LNCaP clone FGC (cell line): ENCODE data around the gene BEGAIN.

Experiments used
- DNase-seq: peaks from one replicate; pipeline ENCODE4 v3.0.0-alpha.2; 2011; ENCODE audit warnings: low read depth
- H3K4me3 ChIP-seq: 2 replicates; pipeline ENCODE4 v1.5.1; 2011; ENCODE audit warnings: mild to moderate bottlenecking, low read depth, low read length, control low read depth
- TF ChIP-seq, protein P1 (sequence below): IDR thresholded peaks from 2 replicates; pipeline ENCODE4 v1.5.1; 2012; ENCODE audit warnings: mild to moderate bottlenecking; ENCODE audit not compliant: control insufficient read depth, insufficient read depth; ENCODE audit errors: extremely low read depth

BEGAIN gene

DNA sequence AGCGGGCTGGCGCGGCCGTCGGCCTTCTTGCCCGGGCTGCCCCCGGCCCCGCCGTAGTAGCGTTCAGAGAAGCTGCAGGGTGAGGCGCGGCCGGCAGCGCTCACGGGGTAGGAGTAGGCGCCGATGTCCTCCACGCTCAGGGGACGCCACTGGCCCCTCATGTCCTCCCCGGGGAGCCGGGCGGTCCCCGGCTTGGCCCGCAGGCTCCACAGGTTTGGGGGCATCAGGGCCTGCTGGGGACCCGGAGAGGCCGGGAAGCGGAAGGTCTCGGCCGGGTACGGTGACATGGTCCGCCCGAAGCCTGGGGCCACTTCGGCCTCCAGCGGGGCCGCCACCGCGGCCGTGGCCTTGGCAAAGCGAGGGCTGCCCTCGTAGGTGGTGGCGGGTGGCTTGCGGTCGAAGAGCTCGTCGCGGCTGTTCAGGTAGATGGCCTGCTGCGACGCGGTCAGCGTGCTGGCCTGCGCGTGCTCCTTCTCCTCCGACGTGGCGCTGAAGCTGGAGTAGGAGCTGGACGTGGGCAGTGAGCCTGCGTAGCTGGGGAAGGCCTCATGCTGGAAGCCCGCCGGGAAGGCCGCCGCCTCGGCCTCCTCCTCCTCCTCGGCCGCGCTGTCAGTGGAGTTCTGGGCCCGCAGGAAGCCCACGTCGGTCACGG, 48.7 kb downstream of the BEGAIN start:
- no peak overlapping the region for H3K4me3 ChIP-seq
- TF ChIP-seq, protein P1, sequence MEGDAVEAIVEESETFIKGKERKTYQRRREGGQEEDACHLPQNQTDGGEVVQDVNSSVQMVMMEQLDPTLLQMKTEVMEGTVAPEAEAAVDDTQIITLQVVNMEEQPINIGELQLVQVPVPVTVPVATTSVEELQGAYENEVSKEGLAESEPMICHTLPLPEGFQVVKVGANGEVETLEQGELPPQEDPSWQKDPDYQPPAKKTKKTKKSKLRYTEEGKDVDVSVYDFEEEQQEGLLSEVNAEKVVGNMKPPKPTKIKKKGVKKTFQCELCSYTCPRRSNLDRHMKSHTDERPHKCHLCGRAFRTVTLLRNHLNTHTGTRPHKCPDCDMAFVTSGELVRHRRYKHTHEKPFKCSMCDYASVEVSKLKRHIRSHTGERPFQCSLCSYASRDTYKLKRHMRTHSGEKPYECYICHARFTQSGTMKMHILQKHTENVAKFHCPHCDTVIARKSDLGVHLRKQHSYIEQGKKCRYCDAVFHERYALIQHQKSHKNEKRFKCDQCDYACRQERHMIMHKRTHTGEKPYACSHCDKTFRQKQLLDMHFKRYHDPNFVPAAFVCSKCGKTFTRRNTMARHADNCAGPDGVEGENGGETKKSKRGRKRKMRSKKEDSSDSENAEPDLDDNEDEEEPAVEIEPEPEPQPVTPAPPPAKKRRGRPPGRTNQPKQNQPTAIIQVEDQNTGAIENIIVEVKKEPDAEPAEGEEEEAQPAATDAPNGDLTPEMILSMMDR, result no peak
- DNase-seq, result no peak

DNA sequence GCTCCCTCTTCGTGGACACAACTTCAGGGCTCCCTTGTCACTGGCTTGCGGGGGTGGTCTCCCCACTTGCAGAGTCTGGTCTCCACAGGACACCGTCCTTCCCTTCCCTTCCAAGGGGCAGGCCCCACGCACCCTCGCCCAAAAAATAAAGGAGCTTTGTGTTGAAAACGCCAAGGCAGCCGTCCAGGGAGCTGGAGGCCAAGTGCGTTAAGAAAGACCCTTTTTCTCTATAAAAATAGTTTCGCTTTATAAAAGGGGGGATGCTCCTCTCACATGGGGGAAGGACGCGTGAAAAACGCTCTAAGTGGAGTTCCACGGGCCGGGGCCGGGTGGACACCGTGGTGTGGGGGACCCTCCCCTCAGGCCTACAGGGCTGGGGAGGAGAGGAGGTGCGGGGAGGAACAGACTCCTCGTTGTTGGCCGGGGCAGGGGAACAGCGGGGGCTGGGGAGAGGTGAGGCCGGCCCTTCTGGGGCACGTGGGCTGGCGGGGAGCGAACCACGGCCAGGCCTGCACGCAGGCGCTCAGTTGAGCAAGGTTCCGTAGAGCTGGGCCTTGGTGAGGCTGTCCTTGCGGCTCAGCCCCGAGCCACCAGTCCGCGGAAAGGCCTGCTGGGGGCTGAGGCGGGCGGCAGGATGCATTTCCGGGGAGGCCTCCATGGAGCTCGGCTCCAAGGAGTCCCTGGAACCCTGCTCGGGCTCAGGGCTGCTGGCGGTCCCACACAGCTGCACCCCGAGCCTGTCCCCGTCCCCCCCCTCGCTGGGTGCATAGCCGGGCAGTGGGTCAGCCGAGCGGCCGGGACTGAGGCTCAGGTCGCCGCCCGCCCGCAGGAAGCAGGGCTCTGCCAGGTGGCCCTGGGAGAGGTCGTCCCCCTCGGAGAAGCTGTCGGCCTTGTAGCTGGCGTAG, 49.5 kb downstream of the BEGAIN start:
- H3K4me3 ChIP-seq, result no peak overlapping the region
- TF ChIP-seq, protein P1, result no peak
- DNase-seq, result no peak

DNA sequence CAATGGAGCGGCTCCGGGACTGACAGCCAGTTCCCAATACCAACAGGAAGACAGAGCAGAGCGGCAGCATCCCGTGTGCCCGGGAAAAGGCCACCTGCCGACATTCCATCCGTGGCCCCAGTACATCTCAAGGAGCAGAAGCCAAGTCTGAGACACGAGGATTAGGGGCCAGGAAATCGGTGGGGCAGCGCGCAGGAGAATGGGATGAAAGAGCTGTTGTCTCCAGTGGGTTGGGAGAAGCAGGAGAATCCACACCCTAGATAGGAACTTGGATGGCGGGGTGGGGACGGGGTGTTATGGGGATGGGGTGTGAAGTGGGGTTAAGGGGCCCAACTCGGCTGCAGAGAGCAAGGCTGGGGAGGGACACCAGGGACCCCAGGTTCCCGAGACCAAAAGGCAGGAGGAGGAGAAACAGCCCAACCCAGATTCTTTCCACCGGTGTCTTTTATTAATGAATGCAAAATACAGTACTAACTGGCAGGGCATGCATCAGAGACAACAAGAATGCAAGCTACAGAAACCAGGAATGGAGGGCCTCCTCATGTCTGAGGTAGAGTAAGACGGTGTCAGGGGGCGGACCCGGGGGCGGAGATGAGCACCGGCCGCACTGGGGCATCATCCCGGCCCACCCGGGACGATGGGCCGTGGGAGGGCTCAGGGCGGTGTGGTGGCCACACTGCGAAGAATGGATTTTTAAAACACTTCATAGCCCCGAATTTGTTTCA, 50.3 kb downstream of the BEGAIN start:
- TF ChIP-seq, protein P1, result no peak
- DNase-seq, result no peak
- no peak overlapping the region for H3K4me3 ChIP-seq

DNA sequence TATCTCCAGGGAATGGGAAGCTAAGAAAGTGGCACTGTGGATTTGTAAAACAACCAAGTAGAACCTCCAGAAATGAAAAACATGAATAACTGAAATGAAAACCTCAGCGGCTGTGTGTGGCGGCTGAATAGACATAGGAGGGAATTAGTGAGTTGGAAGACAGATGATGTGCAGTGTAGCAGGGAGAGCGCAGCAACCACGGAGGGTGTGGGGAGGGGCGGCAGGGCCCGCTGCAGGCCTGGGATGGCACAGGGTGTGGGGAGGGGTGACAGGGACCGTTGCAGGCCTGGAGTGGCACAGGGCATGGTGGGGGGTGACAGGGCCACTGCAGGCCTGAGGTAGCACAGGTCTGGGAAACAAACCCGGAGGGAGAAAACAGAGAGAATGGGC, 51.1 kb downstream of the BEGAIN start:
- DNase-seq, result no peak
- TF ChIP-seq, protein P1, result no peak
- H3K4me3 ChIP-seq, result no peak overlapping the region

DNA sequence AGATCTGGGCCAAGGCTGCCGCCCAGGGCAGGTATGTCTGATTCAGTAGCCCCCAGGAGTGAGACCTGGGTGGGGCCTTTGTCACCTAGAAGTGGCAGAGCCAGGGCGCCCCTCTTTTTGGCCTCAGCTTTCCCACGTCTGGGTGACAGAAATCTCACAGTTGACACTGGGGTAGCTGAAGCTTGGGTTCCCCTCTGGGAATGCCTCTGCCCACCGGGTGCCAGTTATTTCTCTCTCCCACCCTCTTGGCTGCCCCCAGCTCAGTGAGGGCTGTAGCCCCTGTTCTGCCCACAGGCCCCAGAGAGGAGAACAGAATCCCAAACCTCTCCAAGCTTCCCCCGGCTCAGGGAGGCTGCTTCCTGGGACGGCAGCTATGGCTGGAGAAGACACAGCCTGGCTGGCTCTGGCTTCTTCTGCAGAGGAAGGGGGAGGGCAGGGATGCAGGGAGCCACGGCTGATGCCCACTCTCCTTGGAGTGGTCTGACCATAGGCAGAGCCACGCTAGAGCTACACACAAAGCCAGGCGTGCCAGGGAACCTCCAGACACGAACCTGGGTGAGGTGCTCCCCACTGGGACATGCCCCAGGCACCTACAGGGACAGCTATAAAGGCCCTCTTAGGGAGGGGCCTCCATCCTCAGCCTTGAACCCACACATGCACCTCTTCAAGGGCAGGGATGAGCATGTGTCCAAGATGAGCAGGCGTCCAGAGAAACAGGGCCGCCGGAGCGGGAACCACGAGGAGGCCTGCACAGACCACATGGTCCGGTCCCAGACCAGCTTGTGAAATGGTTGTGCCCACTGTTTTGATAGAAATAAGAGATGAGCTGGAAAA, 51.7 kb downstream of the BEGAIN start:
- no peak for DNase-seq
- no peak overlapping the region for H3K4me3 ChIP-seq

More for the DNA sequence above, 51.7 kb downstream of the BEGAIN start:
- TF ChIP-seq, protein P1, result no peak
